DND-41 (cell line): ENCODE measurements around the gene IGFBP7.

Experiments used
- EZH2 ChIP-seq: IDR thresholded peaks from 3 replicates; pipeline ENCODE4 v1.6.1; 2012; ENCODE audit warnings: borderline replicate concordance, low read depth, mild to moderate bottlenecking, moderate library complexity, low read length, inconsistent platforms; ENCODE audit not compliant: severe bottlenecking
- TF ChIP-seq, protein P1 (sequence below): IDR thresholded peaks from 2 replicates; pipeline ENCODE4 v1.5.1; 2012; ENCODE audit warnings: borderline replicate concordance, low read length, moderate library complexity, mild to moderate bottlenecking; ENCODE audit not compliant: poor library complexity, severe bottlenecking; ENCODE audit errors: extremely low read depth

- no peak for TF ChIP-seq EZH2
- TF ChIP-seq, protein P1, sequence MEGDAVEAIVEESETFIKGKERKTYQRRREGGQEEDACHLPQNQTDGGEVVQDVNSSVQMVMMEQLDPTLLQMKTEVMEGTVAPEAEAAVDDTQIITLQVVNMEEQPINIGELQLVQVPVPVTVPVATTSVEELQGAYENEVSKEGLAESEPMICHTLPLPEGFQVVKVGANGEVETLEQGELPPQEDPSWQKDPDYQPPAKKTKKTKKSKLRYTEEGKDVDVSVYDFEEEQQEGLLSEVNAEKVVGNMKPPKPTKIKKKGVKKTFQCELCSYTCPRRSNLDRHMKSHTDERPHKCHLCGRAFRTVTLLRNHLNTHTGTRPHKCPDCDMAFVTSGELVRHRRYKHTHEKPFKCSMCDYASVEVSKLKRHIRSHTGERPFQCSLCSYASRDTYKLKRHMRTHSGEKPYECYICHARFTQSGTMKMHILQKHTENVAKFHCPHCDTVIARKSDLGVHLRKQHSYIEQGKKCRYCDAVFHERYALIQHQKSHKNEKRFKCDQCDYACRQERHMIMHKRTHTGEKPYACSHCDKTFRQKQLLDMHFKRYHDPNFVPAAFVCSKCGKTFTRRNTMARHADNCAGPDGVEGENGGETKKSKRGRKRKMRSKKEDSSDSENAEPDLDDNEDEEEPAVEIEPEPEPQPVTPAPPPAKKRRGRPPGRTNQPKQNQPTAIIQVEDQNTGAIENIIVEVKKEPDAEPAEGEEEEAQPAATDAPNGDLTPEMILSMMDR, result no peak
These were observed 36.6 kb downstream of the IGFBP7 start for GRCh38 chr4:57073559-57073958.
